OCI-LY1 (cell line): ENCODE measurements around the gene THAP8.

Source experiments
- EZH2 ChIP-seq: fragments of 200-600 bp; sonication (generic), shearing (Covaris generic); IDR thresholded peaks from 2 replicates; pipeline ENCODE4 v1.8.0; 2017; ENCODE audit warnings: borderline replicate concordance, mixed run types, mild to moderate bottlenecking, antibody characterized with exemption, low read length, moderate library complexity, mixed read lengths
- TF ChIP-seq, protein P1 (sequence below): fragments of 200-600 bp; sonication (generic), shearing (Covaris generic); IDR thresholded peaks from 2 replicates; pipeline ENCODE4 v1.5.1; 2017; ENCODE audit warnings: mild to moderate bottlenecking, antibody characterized with exemption, low read length, moderate library complexity, mixed read lengths

DNA sequence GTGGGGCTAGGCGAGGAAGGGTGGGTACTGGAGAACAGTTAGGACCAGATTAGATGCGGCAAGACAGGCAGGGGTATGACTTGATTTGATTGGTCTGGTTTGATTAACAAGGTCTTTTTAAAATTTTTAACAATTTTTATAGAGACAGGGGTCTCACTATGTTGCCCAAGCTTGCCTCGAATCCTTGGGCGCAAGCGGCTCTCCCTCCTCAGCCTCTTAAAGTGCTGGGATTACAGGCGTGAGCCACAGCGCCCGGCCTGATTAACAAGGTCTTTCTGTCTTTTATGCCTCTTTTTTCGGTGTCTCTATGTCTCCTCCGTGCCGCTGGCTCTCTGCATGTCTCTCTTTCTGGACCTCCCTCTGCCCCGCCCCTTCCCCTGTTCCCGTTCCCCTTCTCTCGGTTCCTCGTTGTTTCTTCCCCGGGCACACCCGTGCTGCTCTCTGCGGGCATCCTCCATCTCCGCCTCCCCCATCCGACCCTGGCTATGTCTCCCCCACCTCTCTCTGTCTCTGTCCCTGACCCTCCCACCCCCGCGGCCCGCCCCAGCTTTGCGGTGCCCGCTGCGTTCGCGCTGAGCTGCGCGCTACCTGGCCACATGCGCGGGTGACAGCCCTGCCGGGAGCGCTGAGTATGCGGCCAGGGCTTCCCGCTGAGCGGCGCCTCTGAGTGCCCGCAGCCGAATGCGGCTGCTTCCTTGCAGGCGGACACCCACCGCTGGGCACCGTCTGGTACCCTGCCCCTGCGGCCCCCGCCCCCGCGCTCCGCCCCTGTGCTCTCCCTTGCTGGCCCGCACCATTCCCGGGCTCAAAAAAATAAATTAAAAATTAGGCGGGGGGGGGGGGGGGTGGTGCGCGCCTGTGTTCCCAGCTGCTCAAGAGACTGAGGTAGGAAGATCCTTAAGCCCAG lies 67.2 kb downstream of the THAP8 start:
- TF ChIP-seq EZH2: no peak
- TF ChIP-seq, protein P1, sequence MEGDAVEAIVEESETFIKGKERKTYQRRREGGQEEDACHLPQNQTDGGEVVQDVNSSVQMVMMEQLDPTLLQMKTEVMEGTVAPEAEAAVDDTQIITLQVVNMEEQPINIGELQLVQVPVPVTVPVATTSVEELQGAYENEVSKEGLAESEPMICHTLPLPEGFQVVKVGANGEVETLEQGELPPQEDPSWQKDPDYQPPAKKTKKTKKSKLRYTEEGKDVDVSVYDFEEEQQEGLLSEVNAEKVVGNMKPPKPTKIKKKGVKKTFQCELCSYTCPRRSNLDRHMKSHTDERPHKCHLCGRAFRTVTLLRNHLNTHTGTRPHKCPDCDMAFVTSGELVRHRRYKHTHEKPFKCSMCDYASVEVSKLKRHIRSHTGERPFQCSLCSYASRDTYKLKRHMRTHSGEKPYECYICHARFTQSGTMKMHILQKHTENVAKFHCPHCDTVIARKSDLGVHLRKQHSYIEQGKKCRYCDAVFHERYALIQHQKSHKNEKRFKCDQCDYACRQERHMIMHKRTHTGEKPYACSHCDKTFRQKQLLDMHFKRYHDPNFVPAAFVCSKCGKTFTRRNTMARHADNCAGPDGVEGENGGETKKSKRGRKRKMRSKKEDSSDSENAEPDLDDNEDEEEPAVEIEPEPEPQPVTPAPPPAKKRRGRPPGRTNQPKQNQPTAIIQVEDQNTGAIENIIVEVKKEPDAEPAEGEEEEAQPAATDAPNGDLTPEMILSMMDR: peak; percentile 26
